H1 (cell line): Measurements from ENCODE around the gene PTPRT. TPM values are rescaled to one million over a fixed set of nuclear protein-coding genes. Genes with fewer than 3 reads are reported as not detected.

Experiments
- E2F6 ChIP-seq: IDR thresholded peaks from 2 replicates; pipeline ENCODE4 v1.6.1; 2012; ENCODE audit warnings: inconsistent platforms
- SAP30 ChIP-seq: fragments of 300-600 bp; sonication (generic); IDR thresholded peaks from 2 replicates; pipeline ENCODE4 v1.7.1; 2012; ENCODE audit warnings: low read length, moderate library complexity, mild to moderate bottlenecking, inconsistent platforms; ENCODE audit not compliant: insufficient read depth, insufficient replicate concordance
- polyA plus RNA-seq, 7 experiments: library from polyadenylated mRNA; depleted of rRNA in 3 of 7; stranded (reverse) in 5 of 7; unstranded in 2 of 7; fragments of >200 nt in 5 of 7; fragments of 200-250 nt in 2 of 7; gene quantifications; 1 replicate in 5 of 7; 2 replicates in 1 of 7; 4 replicates in 1 of 7; pipeline versions ENCODE4 v1.2.1 to v1.2.3, GENCODE V29; 2011 to 2013; ENCODE audit warnings: missing spikeins in 2 of 7, mixed read lengths in 2 of 7
- total RNA-seq: library from RNA; stranded (reverse); fragmentation: NEBNext Ultra II Directional; extraction: Animal tissue kit (Norgen Biotek cat#: 25700); gene quantifications from 2 replicates; pipeline ENCODE4 v1.2.1, GENCODE V29; 2021

Gene PTPRT
- total and polyA plus RNA-seq, 2 of the 8 experiments (the other 6 are each of a cell fraction or from before 2014, with no cell fraction given): 0.33 to 1.8 TPM

- no peak for TF ChIP-seq E2F6
- TF ChIP-seq SAP30: no peak
Observed at GRCh38 chr20:42204109-42204660, 985.5 kb downstream of the PTPRT start (continued).
